Subcutaneous adipose tissue (tissue), 4 donors: ENCODE data around the gene SCRN3. TPM values are rescaled to one million over a fixed set of nuclear protein-coding genes. Genes with fewer than 3 reads are reported as not detected.

Experiments
- CTCF ChIP-seq: fragments of 450-650 bp; IDR thresholded peaks from one replicate; pipeline ENCODE4 v1.5.1; 2016; ENCODE audit warnings: low read depth, mild to moderate bottlenecking, control low read depth, antibody characterized with exemption, moderate library complexity
- total RNA-seq, 4 donors: library from RNA; depleted of rRNA; stranded (reverse); fragments of >200 nt; gene quantifications; one replicate each; pipeline ENCODE4 v1.1.0, GENCODE V29; 2016

Gene SCRN3
- total RNA-seq, 4 donors from 2014 or later = 18.3 to 21.8 (median 21.2) TPM

- TF ChIP-seq CTCF = no peak
Observed at GRCh38 chr2:174430066-174430465, 34.5 kb downstream of the SCRN3 start.

GRCh38 chr2:174431902-174432301 lies 36.4 kb downstream of the SCRN3 start:
- no peak for TF ChIP-seq CTCF

GRCh38 chr2:174436351-174436750 lies 40.8 kb downstream of the SCRN3 start:
- no peak for TF ChIP-seq CTCF

- no peak for TF ChIP-seq CTCF
Observed at GRCh38 chr2:174438146-174438886, 42.8 kb downstream of the SCRN3 start.

GRCh38 chr2:174439323-174439722 lies 43.8 kb downstream of the SCRN3 start:
- no peak for TF ChIP-seq CTCF

GRCh38 chr2:174439950-174440349 lies 44.4 kb downstream of the SCRN3 start:
- no peak for TF ChIP-seq CTCF

- TF ChIP-seq CTCF = no peak
Observed at GRCh38 chr2:174442546-174443510, 47.3 kb downstream of the SCRN3 start.
